IMR-90 (cell line): ENCODE results near the gene SELENOS. TPM values are rescaled to one million over a fixed set of nuclear protein-coding genes. Genes with fewer than 3 reads are reported as not detected.

Experiments used
- ATAC-seq: fragments of 200-7000 bp; cut with Tn5 transposase; 2 replicates; pipeline ENCODE4 v1.9.1; 2020; ENCODE audit warnings: low read depth, mild to moderate bottlenecking, moderate library complexity
- BruUV-seq: library from RNA; stranded (reverse); fragments of 400-500 nt; replicated peaks from 2 replicates; lab custom pipeline; 2021; lab: Mats Ljungman, UMichigan
- CTCF ChIA-PET: fragments of 300-600 bp; formaldehyde crosslinking; extraction: SDS; loops from one replicate; lab custom pipeline; 2021; ENCODE audit warnings: antibody characterized with exemption; lab: Yijun Ruan, JAX
- POLR2A ChIA-PET: fragments of 300-600 bp; sonication (Branson Sonifier 250); formaldehyde crosslinking; loops from one replicate; lab custom pipeline; 2022; ENCODE audit warnings: antibody characterized with exemption; ENCODE audit not compliant: unreplicated experiment; lab: Charles Lee
- DNase-seq: peaks from one replicate; pipeline ENCODE4 v3.0.0; 2013
- H2AFZ ChIP-seq: replicated peaks from 2 replicates; pipeline ENCODE3; 2013; ENCODE audit warnings: low read length, mild to moderate bottlenecking; ENCODE audit not compliant: poor library complexity
- H2AK5ac ChIP-seq: 2 replicates; pipeline ENCODE4 v1.6.1; 2013; ENCODE audit warnings: low read depth, low read length, inconsistent platforms
- H2AK9ac ChIP-seq: replicated peaks from 2 replicates; pipeline ENCODE3; 2013; ENCODE audit warnings: mild to moderate bottlenecking, low read depth, low read length, moderate library complexity; ENCODE audit not compliant: poor library complexity
- H2BK120ac ChIP-seq: 2 replicates; pipeline ENCODE4 v1.6.1; 2013; ENCODE audit warnings: low read depth, low read length, inconsistent platforms
- H2BK15ac ChIP-seq: 3 replicates; pipeline ENCODE4 v1.6.1; 2013; ENCODE audit warnings: low read depth, low read length, inconsistent platforms
- H2BK20ac ChIP-seq: 2 replicates; pipeline ENCODE4 v1.6.1; 2013; ENCODE audit warnings: low read depth, mild to moderate bottlenecking, inconsistent platforms, low read length, moderate library complexity
- H2BK5ac ChIP-seq: 2 replicates; pipeline ENCODE4 v1.6.1; 2013; ENCODE audit warnings: mild to moderate bottlenecking, low read depth, low read length, inconsistent platforms; ENCODE audit not compliant: poor library complexity, severe bottlenecking
- H3K14ac ChIP-seq: replicated peaks from 2 replicates; pipeline ENCODE4 v1.6.1; 2013; ENCODE audit warnings: low read depth, low read length, inconsistent platforms
- H3K18ac ChIP-seq: 2 replicates; pipeline ENCODE4 v1.6.1; 2013; ENCODE audit warnings: low read depth, low read length, control low read depth
- H3K23ac ChIP-seq: 2 replicates; pipeline ENCODE4 v1.6.1; 2013; ENCODE audit warnings: low read depth, low read length, inconsistent platforms
- H3K27ac ChIP-seq: 2 replicates; pipeline ENCODE4 v1.5.1; 2013; ENCODE audit warnings: mild to moderate bottlenecking, control low read depth, low read length; ENCODE audit not compliant: insufficient read depth
- H3K27me3 ChIP-seq: 2 replicates; pipeline ENCODE4 v1.6.1; 2013; ENCODE audit warnings: low read length; ENCODE audit not compliant: control insufficient read depth, insufficient read depth
- H3K36me3 ChIP-seq: 2 replicates; pipeline ENCODE4 v1.6.1; 2013; ENCODE audit warnings: low read length, mixed read lengths; ENCODE audit not compliant: control insufficient read depth, insufficient read depth
- H3K4ac ChIP-seq: 2 replicates; pipeline ENCODE4 v1.6.1; 2013; ENCODE audit warnings: low read depth, low read length, inconsistent platforms
- H3K4me1 ChIP-seq: 2 replicates; pipeline ENCODE4 v1.6.1; 2013; ENCODE audit warnings: low read length, mixed read lengths; ENCODE audit not compliant: control insufficient read depth, insufficient read depth
- H3K4me2 ChIP-seq: 2 replicates; pipeline ENCODE4 v1.6.1; 2013; ENCODE audit warnings: low read depth, mild to moderate bottlenecking, control low read depth, low read length, moderate library complexity
- H3K4me3 ChIP-seq: 2 replicates; pipeline ENCODE4 v1.5.1; 2013; ENCODE audit warnings: low read depth, mild to moderate bottlenecking, control low read depth, low read length, moderate library complexity; ENCODE audit not compliant: insufficient read depth
- H3K56ac ChIP-seq: 2 replicates; pipeline ENCODE4 v1.6.1; 2013; ENCODE audit warnings: low read length, inconsistent platforms; ENCODE audit not compliant: insufficient read depth; ENCODE audit errors: extremely low read depth
- H3K79me1 ChIP-seq, 2 experiments: 2 replicates each; pipeline ENCODE4 v1.6.1; 2013; ENCODE audit warnings: low read length in 2 of 2, inconsistent platforms in 1 of 2, low read depth in 1 of 2
- H3K9ac ChIP-seq: 2 replicates; pipeline ENCODE4 v1.6.1; 2013; ENCODE audit warnings: low read depth, low read length, control low read depth
- H3K9me1 ChIP-seq: 2 replicates; pipeline ENCODE4 v1.6.1; 2013; ENCODE audit warnings: low read length, inconsistent platforms; ENCODE audit not compliant: insufficient read depth
- H3K9me3 ChIP-seq: 2 replicates; pipeline ENCODE4 v1.6.1; 2013; ENCODE audit warnings: low read length; ENCODE audit not compliant: control insufficient read depth, insufficient read depth
- H4K20me1 ChIP-seq: 2 replicates; pipeline ENCODE4 v1.6.1; 2013; ENCODE audit warnings: low read length, inconsistent platforms; ENCODE audit not compliant: insufficient read depth
- H4K5ac ChIP-seq: 2 replicates; pipeline ENCODE4 v1.6.1; 2013; ENCODE audit warnings: mild to moderate bottlenecking, low read depth, low read length, control low read depth
- H4K8ac ChIP-seq, 2 experiments: 2 replicates each; pipeline ENCODE4 v1.6.1; 2013; ENCODE audit warnings: low read depth in 2 of 2, low read length in 2 of 2, control low read depth in 1 of 2, inconsistent platforms in 1 of 2
- H4K91ac ChIP-seq: 2 replicates; pipeline ENCODE4 v1.6.1; 2013; ENCODE audit warnings: low read depth, low read length, inconsistent platforms; ENCODE audit not compliant: insufficient read depth
- BHLHE40 ChIP-seq: fragments of 150-350 bp; IDR thresholded peaks from 2 replicates; pipeline ENCODE4 v1.6.1; 2016; ENCODE audit warnings: mild to moderate bottlenecking, low read depth, low read length
- CEBPB ChIP-seq: IDR thresholded peaks from 2 replicates; pipeline ENCODE4 v1.6.1; 2012; ENCODE audit warnings: low read depth, low read length, improper control_type of control experiment
- CHD1 ChIP-seq: IDR thresholded peaks from 2 replicates; pipeline ENCODE4 v1.6.1; 2012; ENCODE audit warnings: low read depth, low read length, improper control_type of control experiment
- CTCF ChIP-seq: conservative IDR thresholded peaks from 2 replicates; pipeline ENCODE4 v1.5.1; 2012; ENCODE audit warnings: mild to moderate bottlenecking, low read depth, low read length, improper control_type of control experiment
- FOS ChIP-seq: fragments of 150-350 bp; IDR thresholded peaks from 2 replicates; pipeline ENCODE4 v1.6.1; 2016; ENCODE audit warnings: low read depth, low read length
- MAFK ChIP-seq: IDR thresholded peaks from 2 replicates; pipeline ENCODE4 v1.6.1; 2012; ENCODE audit warnings: low read depth, low read length, improper control_type of control experiment
- MAZ ChIP-seq: IDR thresholded peaks from 2 replicates; pipeline ENCODE4 v1.6.1; 2012; ENCODE audit warnings: low read depth, mild to moderate bottlenecking, low read length, improper control_type of control experiment, moderate library complexity, borderline replicate concordance
- MXI1 ChIP-seq: IDR thresholded peaks from 2 replicates; pipeline ENCODE4 v1.6.1; 2012; ENCODE audit warnings: low read depth, mild to moderate bottlenecking, low read length, moderate library complexity, borderline replicate concordance
- NFE2L2 ChIP-seq: fragments of 150-350 bp; IDR thresholded peaks from 2 replicates; pipeline ENCODE4 v1.6.1; 2016; ENCODE audit warnings: low read depth, mild to moderate bottlenecking, low read length
- POLR2A ChIP-seq: IDR thresholded peaks from 2 replicates; pipeline ENCODE4 v1.6.1; 2012; ENCODE audit warnings: mild to moderate bottlenecking, low read depth, low read length
- RAD21 ChIP-seq: IDR thresholded peaks from 2 replicates; pipeline ENCODE4 v1.6.1; 2012; ENCODE audit warnings: low read length, improper control_type of control experiment
- RCOR1 ChIP-seq: IDR thresholded peaks from 2 replicates; pipeline ENCODE4 v1.6.1; 2012; ENCODE audit warnings: mild to moderate bottlenecking, low read length, improper control_type of control experiment; ENCODE audit not compliant: insufficient replicate concordance
- RFX5 ChIP-seq: IDR thresholded peaks from 2 replicates; pipeline ENCODE4 v1.8.0; 2012; ENCODE audit warnings: low read depth, mild to moderate bottlenecking, low read length, moderate library complexity
- SMC3 ChIP-seq: fragments of 150-350 bp; IDR thresholded peaks from 2 replicates; pipeline ENCODE4 v1.6.1; 2016; ENCODE audit warnings: low read depth, mild to moderate bottlenecking, antibody characterized with exemption, low read length, moderate library complexity
- WGBS, 2 experiments: methylation state at CpG; one replicate each; pipeline versions ENCODE4 v1.1.5 to v1.1.7; 2013; ENCODE audit warnings: missing lambda C conversion rate in 2 of 2; ENCODE audit not compliant: insufficient read length in 1 of 2; ENCODE audit errors: extremely low coverage in 2 of 2; 5-methylcytosine and 5-hydroxymethylcytosine counted together
- dilution Hi-C: fragments of 300-500 bp; cut with HindIII; formaldehyde crosslinking; loops from one replicate; pipeline ENCODE4 v1.14.3; 2018; ENCODE audit warnings: low sequenced_read_pairs; ENCODE audit not compliant: unreplicated experiment
- in situ Hi-C: fragments of 300-500 bp; cut with MboI; formaldehyde crosslinking; loops from 3 replicates; pipeline ENCODE4 v1.14.3; 2019; ENCODE audit warnings: low sequenced_read_pairs, inconsistent platforms, mixed read lengths
- intact Hi-C: fragments of 100-400 bp; cut with micrococcal nuclease; formaldehyde crosslinking; loops from 2 replicates; pipeline ENCODE4 v1.10.0; 2022
- polyA plus RNA-seq, 3 experiments: library from polyadenylated mRNA; depleted of rRNA; stranded (reverse); fragments of >200 nt; gene quantifications; 2 replicates each; pipeline ENCODE4 v1.2.3, GENCODE V29; 2012; ENCODE audit warnings: low replicate concordance in 1 of 3
- total RNA-seq: library from RNA; depleted of rRNA; stranded (reverse); fragments of >200 nt; gene quantifications from 2 replicates; pipeline ENCODE4 v1.2.3, GENCODE V29; 2012
- TF ChIP-seq, protein P1 (sequence below): fragments of 150-350 bp; IDR thresholded peaks from 2 replicates; pipeline ENCODE4 v1.6.1; 2017; ENCODE audit warnings: mild to moderate bottlenecking, antibody characterized with exemption, low read length, low read depth
- TF ChIP-seq, protein P2 (sequence below): fragments of 150-350 bp; IDR thresholded peaks from 2 replicates; pipeline ENCODE4 v1.6.1; 2016; ENCODE audit warnings: low read depth, mild to moderate bottlenecking, low read length, moderate library complexity, borderline replicate concordance

The SELENOS gene
- total and polyA plus RNA-seq, 2 of the 4 experiments (the other 2 are of a cell fraction): 39.8 to 77.1 TPM

GRCh38 chr15:101318147-101318819 lies 41.0 kb upstream of the SELENOS start:
- H3K9ac ChIP-seq: no peak overlapping the region
- peaks cover 46% of the 10 kb centered on the region for H3K27me3 ChIP-seq
- H3K9me1 ChIP-seq: no peaks in the 10 kb centered on the region
- no peaks in the 10 kb centered on the region for H3K9me3 ChIP-seq
- DNase-seq (no peak), ATAC-seq (no peak)
- H3K56ac ChIP-seq: no peak overlapping the region
- dilution Hi-C loops: no loop called here
- intact Hi-C loops: no loop called here
- no peak overlapping the region for H2BK5ac ChIP-seq
- no peak overlapping the region for H2AK9ac ChIP-seq
- TF ChIP-seq CEBPB: no peak
- TF ChIP-seq CHD1: no peak
- TF ChIP-seq SMC3: no peak
- TF ChIP-seq MAZ: no peak
- no peak for TF ChIP-seq MXI1
- TF ChIP-seq, protein P1, sequence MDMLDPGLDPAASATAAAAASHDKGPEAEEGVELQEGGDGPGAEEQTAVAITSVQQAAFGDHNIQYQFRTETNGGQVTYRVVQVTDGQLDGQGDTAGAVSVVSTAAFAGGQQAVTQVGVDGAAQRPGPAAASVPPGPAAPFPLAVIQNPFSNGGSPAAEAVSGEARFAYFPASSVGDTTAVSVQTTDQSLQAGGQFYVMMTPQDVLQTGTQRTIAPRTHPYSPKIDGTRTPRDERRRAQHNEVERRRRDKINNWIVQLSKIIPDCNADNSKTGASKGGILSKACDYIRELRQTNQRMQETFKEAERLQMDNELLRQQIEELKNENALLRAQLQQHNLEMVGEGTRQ: no peak
- TF ChIP-seq FOS: no peak
- TF ChIP-seq RCOR1: no peak
- no peak for TF ChIP-seq MAFK
- TF ChIP-seq RFX5: no peak
- TF ChIP-seq BHLHE40: no peak
- TF ChIP-seq POLR2A: no peak
- no peak for TF ChIP-seq CTCF
- TF ChIP-seq, protein P2, sequence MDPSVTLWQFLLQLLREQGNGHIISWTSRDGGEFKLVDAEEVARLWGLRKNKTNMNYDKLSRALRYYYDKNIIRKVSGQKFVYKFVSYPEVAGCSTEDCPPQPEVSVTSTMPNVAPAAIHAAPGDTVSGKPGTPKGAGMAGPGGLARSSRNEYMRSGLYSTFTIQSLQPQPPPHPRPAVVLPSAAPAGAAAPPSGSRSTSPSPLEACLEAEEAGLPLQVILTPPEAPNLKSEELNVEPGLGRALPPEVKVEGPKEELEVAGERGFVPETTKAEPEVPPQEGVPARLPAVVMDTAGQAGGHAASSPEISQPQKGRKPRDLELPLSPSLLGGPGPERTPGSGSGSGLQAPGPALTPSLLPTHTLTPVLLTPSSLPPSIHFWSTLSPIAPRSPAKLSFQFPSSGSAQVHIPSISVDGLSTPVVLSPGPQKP: no peak
- no peak for TF ChIP-seq RAD21
- no peak for TF ChIP-seq NFE2L2
- H3K4ac ChIP-seq: no peak overlapping the region
- H3K27ac ChIP-seq: no peak overlapping the region
- H4K8ac ChIP-seq: no peak overlapping the region
- no peaks in the 10 kb centered on the region for H3K4me1 ChIP-seq
- no peaks in the 10 kb centered on the region for H4K20me1 ChIP-seq
- 79% methylated on average over 10 of the region's 20 CpGs; no CpG with 5 or more reads in 1 of the 2 experiments for WGBS, 2 experiments
- H2AFZ ChIP-seq: no peak overlapping the region
- H3K18ac ChIP-seq: no peak overlapping the region
- no peak overlapping the region for H4K91ac ChIP-seq
- H3K23ac ChIP-seq: no peak overlapping the region
- H3K4me3 ChIP-seq: no peak overlapping the region
- CTCF ChIA-PET: interaction anchor here (0.7 to 1.1 kb wide), 2 partner anchors 12 to 261 kb away, joined by 3 read pairs; no protein-coding TSS in a partner anchor
- no peak overlapping the region for H2BK15ac ChIP-seq
- H2BK120ac ChIP-seq: no peak overlapping the region
- H3K36me3 ChIP-seq: no peaks in the 10 kb centered on the region
- no peak overlapping the region for H3K14ac ChIP-seq
- in situ Hi-C loops: no loop called here
- H3K4me2 ChIP-seq: no peak overlapping the region
- H4K5ac ChIP-seq: no peak overlapping the region
- POLR2A ChIA-PET: no interaction called here
- H2BK20ac ChIP-seq: no peak overlapping the region
- no TSS peak for BruUV-seq
- H2AK5ac ChIP-seq: no peak overlapping the region
- H3K79me1 ChIP-seq: no peaks in the 10 kb centered on the region
